ENCODE results near the gene REC8.

REC8 gene

GRCh38 chr14:24182110-24182882, 10.4 kb downstream of the REC8 start:
- ATAC-seq, result no peak
- TF ChIP-seq, protein P1, sequence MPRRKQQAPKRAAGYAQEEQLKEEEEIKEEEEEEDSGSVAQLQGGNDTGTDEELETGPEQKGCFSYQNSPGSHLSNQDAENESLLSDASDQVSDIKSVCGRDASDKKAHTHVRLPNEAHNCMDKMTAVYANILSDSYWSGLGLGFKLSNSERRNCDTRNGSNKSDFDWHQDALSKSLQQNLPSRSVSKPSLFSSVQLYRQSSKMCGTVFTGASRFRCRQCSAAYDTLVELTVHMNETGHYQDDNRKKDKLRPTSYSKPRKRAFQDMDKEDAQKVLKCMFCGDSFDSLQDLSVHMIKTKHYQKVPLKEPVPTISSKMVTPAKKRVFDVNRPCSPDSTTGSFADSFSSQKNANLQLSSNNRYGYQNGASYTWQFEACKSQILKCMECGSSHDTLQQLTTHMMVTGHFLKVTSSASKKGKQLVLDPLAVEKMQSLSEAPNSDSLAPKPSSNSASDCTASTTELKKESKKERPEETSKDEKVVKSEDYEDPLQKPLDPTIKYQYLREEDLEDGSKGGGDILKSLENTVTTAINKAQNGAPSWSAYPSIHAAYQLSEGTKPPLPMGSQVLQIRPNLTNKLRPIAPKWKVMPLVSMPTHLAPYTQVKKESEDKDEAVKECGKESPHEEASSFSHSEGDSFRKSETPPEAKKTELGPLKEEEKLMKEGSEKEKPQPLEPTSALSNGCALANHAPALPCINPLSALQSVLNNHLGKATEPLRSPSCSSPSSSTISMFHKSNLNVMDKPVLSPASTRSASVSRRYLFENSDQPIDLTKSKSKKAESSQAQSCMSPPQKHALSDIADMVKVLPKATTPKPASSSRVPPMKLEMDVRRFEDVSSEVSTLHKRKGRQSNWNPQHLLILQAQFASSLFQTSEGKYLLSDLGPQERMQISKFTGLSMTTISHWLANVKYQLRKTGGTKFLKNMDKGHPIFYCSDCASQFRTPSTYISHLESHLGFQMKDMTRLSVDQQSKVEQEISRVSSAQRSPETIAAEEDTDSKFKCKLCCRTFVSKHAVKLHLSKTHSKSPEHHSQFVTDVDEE (CRISPR knock-in tag; IDR thresholded peaks at IDR 0.05), result no peak
- TF ChIP-seq ARNTL (CRISPR knock-in tag; IDR thresholded peaks at IDR 0.05; ENCODE audit: borderline replicate concordance, low read depth), result no peak
- TF ChIP-seq CSRNP3 (CRISPR knock-in tag; IDR thresholded peaks at IDR 0.05), result no peak
- no peak for TF ChIP-seq ESRRG (CRISPR knock-in tag; IDR thresholded peaks at IDR 0.05)
- TF ChIP-seq ISL1 (CRISPR knock-in tag; IDR thresholded peaks at IDR 0.05), result no peak
- no peak for TF ChIP-seq ZFP3 (CRISPR knock-in tag; IDR thresholded peaks at IDR 0.05)
- TF ChIP-seq OSR1 (CRISPR knock-in tag; IDR thresholded peaks at IDR 0.05), result no peak

DNA sequence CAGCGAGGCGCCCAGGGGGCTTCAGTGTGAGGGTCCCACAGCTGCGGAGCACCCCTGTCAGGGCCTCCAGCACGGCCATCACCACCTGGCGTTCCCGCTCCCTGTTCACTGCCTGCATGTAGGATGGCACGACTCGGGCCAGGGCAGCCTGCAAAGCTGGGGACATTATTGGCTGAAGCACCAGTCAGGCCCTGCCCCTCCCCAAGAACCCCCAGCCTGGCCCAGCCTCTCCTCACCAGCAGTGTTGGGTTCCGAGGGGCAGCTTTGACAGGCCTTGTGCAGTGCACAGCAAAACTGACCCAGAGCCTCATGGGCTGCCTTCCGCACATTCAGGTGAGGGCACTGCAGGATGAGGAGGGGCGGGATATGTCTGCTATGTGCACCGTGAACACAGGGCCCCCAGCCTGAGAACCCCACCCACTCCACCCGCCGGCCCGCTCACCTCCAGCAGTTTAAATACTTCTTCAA, 11.2 kb downstream of the REC8 start:
- TF ChIP-seq TOX (CRISPR knock-in tag; IDR thresholded peaks at IDR 0.05; ENCODE audit: borderline replicate concordance) (no peak), SNAI2 (CRISPR knock-in tag; IDR thresholded peaks at IDR 0.05) (no peak), RARB (CRISPR knock-in tag; IDR thresholded peaks at IDR 0.05) (no peak), ZNF70 (CRISPR knock-in tag; IDR thresholded peaks at IDR 0.05) (no peak), GLIS3 (CRISPR knock-in tag; IDR thresholded peaks at IDR 0.05) (no peak), TCF4 (CRISPR knock-in tag; IDR thresholded peaks at IDR 0.05; ENCODE audit: borderline replicate concordance) (no peak), ZC3H10 (CRISPR knock-in tag; IDR thresholded peaks at IDR 0.05) (no peak), OSR1 (CRISPR knock-in tag; IDR thresholded peaks at IDR 0.05) (no peak), BACH2 (CRISPR knock-in tag; IDR thresholded peaks at IDR 0.05; ENCODE audit: borderline replicate concordance) (no peak), ESRRG (CRISPR knock-in tag; IDR thresholded peaks at IDR 0.05) (no peak)
- TF ChIP-seq, protein P2, sequence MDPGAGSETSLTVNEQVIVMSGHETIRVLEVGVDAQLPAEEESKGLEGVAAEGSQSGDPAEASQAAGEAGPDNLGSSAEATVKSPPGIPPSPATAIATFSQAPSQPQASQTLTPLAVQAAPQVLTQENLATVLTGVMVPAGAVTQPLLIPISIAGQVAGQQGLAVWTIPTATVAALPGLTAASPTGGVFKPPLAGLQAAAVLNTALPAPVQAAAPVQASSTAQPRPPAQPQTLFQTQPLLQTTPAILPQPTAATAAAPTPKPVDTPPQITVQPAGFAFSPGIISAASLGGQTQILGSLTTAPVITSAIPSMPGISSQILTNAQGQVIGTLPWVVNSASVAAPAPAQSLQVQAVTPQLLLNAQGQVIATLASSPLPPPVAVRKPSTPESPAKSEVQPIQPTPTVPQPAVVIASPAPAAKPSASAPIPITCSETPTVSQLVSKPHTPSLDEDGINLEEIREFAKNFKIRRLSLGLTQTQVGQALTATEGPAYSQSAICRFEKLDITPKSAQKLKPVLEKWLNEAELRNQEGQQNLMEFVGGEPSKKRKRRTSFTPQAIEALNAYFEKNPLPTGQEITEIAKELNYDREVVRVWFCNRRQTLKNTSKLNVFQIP (CRISPR knock-in tag; IDR thresholded peaks at IDR 0.05; ENCODE audit: borderline replicate concordance, low read depth), result no peak
- TF ChIP-seq, protein P1 (CRISPR knock-in tag; IDR thresholded peaks at IDR 0.05), result no peak
- no peak for ATAC-seq

- TF ChIP-seq SNAI2 (CRISPR knock-in tag; IDR thresholded peaks at IDR 0.05), result no peak
- TF ChIP-seq ISL1 (CRISPR knock-in tag; IDR thresholded peaks at IDR 0.05), result no peak
- TF ChIP-seq, protein P1 (CRISPR knock-in tag; IDR thresholded peaks at IDR 0.05), result no peak
- no peak for TF ChIP-seq CSRNP3 (CRISPR knock-in tag; IDR thresholded peaks at IDR 0.05)
- no peak for TF ChIP-seq ZFP3 (CRISPR knock-in tag; IDR thresholded peaks at IDR 0.05)
- no peak for TF ChIP-seq OSR1 (CRISPR knock-in tag; IDR thresholded peaks at IDR 0.05)
- no peak for TF ChIP-seq PPARA (CRISPR knock-in tag; IDR thresholded peaks at IDR 0.05; ENCODE audit: borderline replicate concordance)
- TF ChIP-seq ZFP30 (CRISPR knock-in tag; IDR thresholded peaks at IDR 0.05), result no peak
- no peak for ATAC-seq
Measured at GRCh38 chr14:24184104-24184970, 12.5 kb downstream of the REC8 start.
